Type B pancreatic cell (in vitro differentiated cells): ENCODE measurements around the gene SH3TC2. TPM values are rescaled to one million over a fixed set of nuclear protein-coding genes. Genes with fewer than 3 reads are reported as not detected.

Experiments used
- DNase-seq: peaks from one replicate; pipeline ENCODE4 v3.0.0; 2021; ENCODE audit warnings: mixed read lengths; ENCODE audit not compliant: unreplicated experiment; ENCODE audit errors: extremely low spot score
- H3K27ac Mint-ChIP-seq: 2 replicates; pipeline ENCODE4 v1.8.0; 2021; ENCODE audit warnings: mild to moderate bottlenecking, mixed read lengths
- H3K27me3 Mint-ChIP-seq: 2 replicates; pipeline ENCODE4 v1.8.0; 2021; ENCODE audit warnings: mixed read lengths
- H3K36me3 Mint-ChIP-seq: 2 replicates; pipeline ENCODE4 v1.8.0; 2021; ENCODE audit warnings: mixed read lengths
- H3K4me1 Mint-ChIP-seq: one replicate; pipeline ENCODE4 v1.8.0; 2021; ENCODE audit warnings: mixed read lengths; ENCODE audit not compliant: unreplicated experiment
- H3K4me3 Mint-ChIP-seq: 2 replicates; pipeline ENCODE4 v1.8.0; 2021; ENCODE audit warnings: mild to moderate bottlenecking, mixed read lengths
- H3K9me3 Mint-ChIP-seq: 2 replicates; pipeline ENCODE4 v1.8.0; 2021; ENCODE audit warnings: mixed read lengths
- CTCF ChIP-seq: fragments of 200-600 bp; sonication (generic); conservative IDR thresholded peaks from 2 replicates; pipeline ENCODE4 v1.5.0; 2021; ENCODE audit warnings: antibody characterized with exemption, mild to moderate bottlenecking
- total RNA-seq: library from RNA; stranded (reverse); gene quantifications from 2 replicates; pipeline ENCODE4 v1.2.1, GENCODE V29; 2021; ENCODE audit warnings: low replicate concordance

The SH3TC2 gene
- total RNA-seq, 1 donor from 2014 or later, result 8.6 TPM

DNA sequence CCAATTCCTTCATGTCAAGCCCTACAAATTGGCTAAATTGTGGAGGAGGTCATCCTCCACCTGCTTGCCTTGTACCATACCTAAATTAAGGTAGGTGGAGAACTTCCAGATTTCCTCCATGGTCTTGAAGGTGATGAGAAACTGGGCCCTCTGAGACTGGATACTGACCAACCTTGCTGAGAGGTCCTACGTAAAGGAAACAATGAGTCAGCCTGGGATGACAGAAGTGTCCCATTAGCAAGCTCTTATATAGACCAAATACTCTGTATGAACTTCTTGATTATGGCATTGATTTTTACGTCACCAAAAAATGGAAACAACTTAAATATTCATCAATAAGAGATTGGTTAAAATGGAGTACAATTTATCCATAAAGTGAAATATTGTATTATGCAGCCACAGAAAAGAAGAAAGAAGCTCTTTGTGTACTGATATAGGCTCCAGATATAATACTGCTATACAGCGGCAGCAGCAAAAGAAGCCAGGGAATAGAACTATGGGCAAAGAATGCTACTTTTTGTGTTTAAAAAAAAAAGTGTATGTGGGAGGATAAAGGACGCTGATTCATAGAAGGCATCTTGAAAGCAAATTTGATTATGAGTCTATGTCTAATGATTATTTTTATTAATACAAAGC, 18.3 kb downstream of the SH3TC2 start:
- no peak for DNase-seq
- Mint-ChIP-seq H3K4me3 (no peak overlapping the region), H3K9me3 (no peaks in the 10 kb centered on the region), H3K36me3 (no peaks in the 10 kb centered on the region), H3K27me3 (no peaks in the 10 kb centered on the region), H3K27ac (no peak overlapping the region), H3K4me1 (peaks cover 5% of the 10 kb centered on the region)
- no peak for TF ChIP-seq CTCF

DNA sequence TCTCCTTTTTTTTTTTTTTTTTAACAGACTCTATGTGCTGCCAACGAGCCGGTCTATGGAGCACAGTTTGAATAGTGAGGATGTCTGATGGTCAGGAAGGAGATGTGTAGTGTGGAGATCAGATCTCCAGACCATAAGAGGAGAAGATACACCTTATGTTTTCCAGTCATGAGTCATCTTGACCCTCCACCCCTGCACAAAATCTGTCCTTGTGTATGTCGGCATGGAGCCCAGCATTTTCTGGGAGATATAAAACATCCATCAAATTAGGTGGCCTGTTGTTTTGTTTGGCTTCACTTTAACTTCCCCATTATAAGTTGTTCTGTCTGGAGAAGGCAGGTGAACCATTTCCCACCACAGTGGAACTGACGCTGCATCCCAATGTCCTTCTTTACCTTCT, 19.2 kb downstream of the SH3TC2 start:
- Mint-ChIP-seq H3K27ac (no peak overlapping the region), H3K4me3 (no peak overlapping the region), H3K9me3 (no peaks in the 10 kb centered on the region), H3K4me1 (peaks cover 4% of the 10 kb centered on the region), H3K27me3 (no peaks in the 10 kb centered on the region), H3K36me3 (no peaks in the 10 kb centered on the region)
- no peak for TF ChIP-seq CTCF
- DNase-seq, result no peak

GRCh38 chr5:149042865-149043264, 20.0 kb downstream of the SH3TC2 start:
- Mint-ChIP-seq H3K27ac (no peak overlapping the region), H3K36me3 (no peaks in the 10 kb centered on the region), H3K9me3 (no peaks in the 10 kb centered on the region), H3K4me1 (no peaks in the 10 kb centered on the region), H3K27me3 (no peaks in the 10 kb centered on the region), H3K4me3 (no peak overlapping the region)
- no peak for TF ChIP-seq CTCF
- DNase-seq, result no peak

DNA sequence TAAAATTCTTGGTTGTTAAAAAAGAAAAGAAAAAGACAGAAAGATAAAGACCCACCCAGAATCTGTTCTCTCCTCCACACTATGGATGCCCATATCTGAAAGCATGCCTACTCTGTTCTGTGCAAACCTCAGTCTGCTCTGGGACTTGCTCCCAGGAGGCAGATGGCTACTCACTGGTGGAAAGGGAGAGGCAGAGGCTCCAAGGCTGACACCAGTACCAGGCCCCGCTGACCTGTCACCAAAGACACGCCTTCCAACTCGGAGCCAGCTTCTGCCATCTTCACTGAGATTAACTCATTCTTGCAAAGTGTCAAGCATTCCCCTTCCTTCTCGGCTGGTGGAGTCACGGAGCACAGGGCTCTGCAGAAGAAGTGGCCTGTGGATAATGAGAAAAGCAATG, 21.6 kb downstream of the SH3TC2 start:
- Mint-ChIP-seq H3K27me3 (peaks cover 9% of the 10 kb centered on the region), H3K36me3 (no peaks in the 10 kb centered on the region), H3K4me3 (no peak overlapping the region), H3K4me1 (no peaks in the 10 kb centered on the region), H3K9me3 (no peaks in the 10 kb centered on the region), H3K27ac (no peak overlapping the region)
- no peak for DNase-seq
- TF ChIP-seq CTCF, result no peak

DNA sequence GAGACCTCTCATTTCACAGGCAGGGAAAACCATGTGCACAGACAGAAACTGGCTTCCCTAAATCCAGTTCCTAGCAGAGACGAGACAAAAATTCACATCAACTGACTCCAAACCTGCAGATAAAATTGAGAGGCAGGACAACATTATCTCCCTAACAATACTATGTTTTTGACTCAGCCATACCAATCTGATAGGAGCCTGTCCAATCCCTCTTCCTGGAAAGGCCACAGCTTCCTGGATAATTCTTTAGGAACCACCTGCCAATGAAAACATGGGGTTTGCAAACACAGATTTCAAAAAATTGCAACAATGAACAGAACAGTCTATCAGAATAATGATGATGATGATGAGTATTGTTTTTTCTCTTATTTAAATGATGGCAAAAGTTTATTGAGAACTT, 22.4 kb downstream of the SH3TC2 start:
- Mint-ChIP-seq H3K9me3 (no peaks in the 10 kb centered on the region), H3K36me3 (no peaks in the 10 kb centered on the region), H3K27ac (no peak overlapping the region), H3K4me1 (peaks cover 1% of the 10 kb centered on the region), H3K27me3 (peaks cover 9% of the 10 kb centered on the region), H3K4me3 (no peak overlapping the region)
- no peak for TF ChIP-seq CTCF
- no peak for DNase-seq

DNA sequence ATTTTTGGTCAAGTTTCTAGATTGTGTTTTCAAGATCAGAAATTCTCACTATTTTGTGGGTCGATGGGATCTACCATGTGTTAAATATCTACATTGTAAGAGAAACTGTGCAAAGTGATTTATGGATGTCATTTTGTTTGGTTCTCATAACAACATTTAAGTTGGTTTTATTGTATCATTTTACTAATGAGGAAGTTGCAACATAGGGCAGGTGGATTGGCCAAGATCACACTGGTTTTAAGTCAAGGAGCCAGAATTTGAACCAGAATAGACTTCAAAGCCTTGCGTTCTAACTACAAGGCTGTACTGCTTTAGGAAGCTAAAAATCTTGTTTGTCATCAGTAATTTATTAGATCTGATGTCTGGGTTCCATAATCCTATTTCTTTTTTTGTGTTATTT, 23.4 kb downstream of the SH3TC2 start:
- no peak for TF ChIP-seq CTCF
- H3K9me3 Mint-ChIP-seq, result no peaks in the 10 kb centered on the region
- H3K27ac Mint-ChIP-seq, result no peak overlapping the region
- no peak for DNase-seq
- no peak overlapping the region for H3K4me3 Mint-ChIP-seq
- peaks cover 13% of the 10 kb centered on the region for H3K27me3 Mint-ChIP-seq
- H3K36me3 Mint-ChIP-seq, result no peaks in the 10 kb centered on the region
- peaks cover 5% of the 10 kb centered on the region for H3K4me1 Mint-ChIP-seq
